Spleen (tissue), 11 donors: ENCODE data around the gene SACM1L. TPM values are rescaled to one million over a fixed set of nuclear protein-coding genes. Genes with fewer than 3 reads are reported as not detected.

Experiments
- DNase-seq: peaks from one replicate; pipeline ENCODE4 v3.0.0-alpha.2; 2020
- H3K27ac ChIP-seq, 8 donors: fragments of 200-600 bp; sonication (generic) in 7 of 8; 1 replicate in 4 of 8; 2 replicates in 4 of 8; pipeline versions ENCODE4 v1.5.0 to v1.8.0; 2016 to 2021; ENCODE audit warnings: inconsistent platforms in 4 of 8, mild to moderate bottlenecking in 4 of 8, moderate library complexity in 1 of 8
- H3K27me3 ChIP-seq, 7 donors: fragments of 200-600 bp; sonication (generic) in 6 of 7; replicated peaks in 1 of 7; 1 replicate in 4 of 7; 2 replicates in 3 of 7; pipeline versions ENCODE4 v1.5.0 to v1.8.0; 2016 to 2021; ENCODE audit warnings: inconsistent platforms in 3 of 7, mild to moderate bottlenecking in 1 of 7
- H3K36me3 ChIP-seq, 6 donors: fragments of 200-600 bp; sonication (generic) in 5 of 6; 1 replicate in 4 of 6; 2 replicates in 2 of 6; pipeline versions ENCODE4 v1.5.0 to v1.8.0; 2016 to 2021; ENCODE audit warnings: inconsistent platforms in 2 of 6
- H3K4me1 ChIP-seq, 6 donors: fragments of 200-600 bp; sonication (generic) in 5 of 6; 1 replicate in 3 of 6; 2 replicates in 3 of 6; pipeline versions ENCODE4 v1.5.0 to v1.8.0; 2016 to 2021; ENCODE audit warnings: inconsistent platforms in 3 of 6
- H3K4me3 ChIP-seq, 8 donors: fragments of 200-600 bp; sonication (generic) in 7 of 8; 1 replicate in 4 of 8; 2 replicates in 4 of 8; pipeline versions ENCODE4 v1.5.0 to v1.8.0; 2016 to 2021; ENCODE audit warnings: inconsistent platforms in 4 of 8, mild to moderate bottlenecking in 4 of 8, moderate library complexity in 2 of 8
- H3K9me3 ChIP-seq, 8 donors: fragments of 200-600 bp; sonication (generic) in 7 of 8; 1 replicate in 4 of 8; 2 replicates in 4 of 8; pipeline versions ENCODE4 v1.5.0 to v1.8.0; 2016 to 2021; ENCODE audit warnings: inconsistent platforms in 4 of 8
- CTCF ChIP-seq, 11 experiments: fragments of 200-600 bp in 7 of 11; fragments of 450-650 bp in 4 of 11; sonication (generic) in 4 of 11; IDR thresholded peaks in 8 of 11; conservative IDR thresholded peaks in 3 of 11; 1 replicate in 7 of 11; 2 replicates in 4 of 11; pipeline versions ENCODE4 v1.4.0 to v1.8.0; 2016 to 2021; ENCODE audit warnings: antibody characterized with exemption in 11 of 11, inconsistent platforms in 4 of 11, mild to moderate bottlenecking in 1 of 11
- POLR2A ChIP-seq, 3 donors: fragments of 450-650 bp; IDR thresholded peaks; one replicate each; pipeline ENCODE4 v1.5.1; 2017; ENCODE audit warnings: antibody characterized with exemption in 3 of 3, mild to moderate bottlenecking in 1 of 3
- POLR2AphosphoS5 ChIP-seq, 3 donors: sonication (generic); formaldehyde crosslinking; IDR thresholded peaks; one replicate each; pipeline ENCODE4 v1.5.1; 2017; ENCODE audit warnings: antibody characterized with exemption in 3 of 3
- WGBS, 5 donors: extraction: QIAGEN DNeasy Blood & Tissue Kit in 3 of 5; methylation state at CpG; one replicate each; pipeline versions ENCODE4 v1.1.5 to v1.1.7; 2013 to 2018; 5-methylcytosine and 5-hydroxymethylcytosine counted together
- intact Hi-C: fragments of 100-400 bp; cut with DNase I; formaldehyde crosslinking; loops from one replicate; pipeline ENCODE4 v1.15.0; 2023; ENCODE audit warnings: low total_unique reads
- polyA plus RNA-seq, 3 donors: library from polyadenylated mRNA; stranded (reverse); fragments of 200-250 nt; gene quantifications; one replicate each; pipeline ENCODE4 v1.2.1, GENCODE V29; 2013
- total RNA-seq, 7 donors: library from RNA; depleted of rRNA in 3 of 7; stranded (reverse); fragments of >200 nt in 3 of 7; fragmentation: NEBNext Ultra II Directional in 4 of 7; extraction: Animal tissue kit (Norgen Biotek cat#: 25700) in 4 of 7; gene quantifications; one replicate each; pipeline versions ENCODE4 v1.1.0 to v1.2.1, GENCODE V29; 2016 to 2021
- donor health status: healthy with polysubstance abuse.
- donor health status: DM: no; HTN: no; CAD: no; lungs with moderate emphysema.
- donor health status: DM: no; HTN: no; CAD: no.
- donor health status: Bipolar disorder and iron deficiency.
- donor health status: healthy.
- donor health status: DM: no; HTN: no; CAD: no.
- donor health status: DM: yes; HTN: yes; CAD: no.

The SACM1L gene
- total and polyA plus RNA-seq, 10 donors = 21.0 to 93.7 (median 57.2) TPM

GRCh38 chr3:45774581-45775521 is 85.7 kb downstream of the SACM1L start:
- TF ChIP-seq CTCF (IDR thresholded peaks at IDR 0.05 in 8 of 11, conservative IDR thresholded peaks at IDR 0.05 in 3 of 11) = no peak
- TF ChIP-seq POLR2A (IDR thresholded peaks at IDR 0.05) = no peak
- TF ChIP-seq POLR2AphosphoS5 (IDR thresholded peaks at IDR 0.05) = no peak
- 79 to 90% (median 87%) methylated on average over 8 of the region's 8 CpGs for WGBS, 5 donors
- no peaks in the 10 kb centered on the region for H3K36me3 ChIP-seq
- no peak overlapping the region for H3K27ac ChIP-seq
- no peak for DNase-seq
- no peaks in the 10 kb centered on the region for H3K27me3 ChIP-seq
- no peak overlapping the region for H3K4me3 ChIP-seq
- intact Hi-C loops = no loop called here
- H3K9me3 ChIP-seq = no peaks in the 10 kb centered on the region
- H3K4me1 ChIP-seq = no peaks in the 10 kb centered on the region

GRCh38 chr3:45775571-45776300 is 86.5 kb downstream of the SACM1L start:
- intact Hi-C loops = no loop called here

GRCh38 chr3:45776301-45776595 is 87.1 kb downstream of the SACM1L start:
- H3K9me3 ChIP-seq = no peaks in the 10 kb centered on the region
- TF ChIP-seq CTCF (IDR thresholded peaks at IDR 0.05 in 8 of 11, conservative IDR thresholded peaks at IDR 0.05 in 3 of 11) (no peak), POLR2AphosphoS5 (IDR thresholded peaks at IDR 0.05) (no peak), POLR2A (IDR thresholded peaks at IDR 0.05) (no peak)
- H3K36me3 ChIP-seq = no peaks in the 10 kb centered on the region
- H3K27me3 ChIP-seq = peaks cover 0 to 2% (median 0%) of the 10 kb centered on the region in 7 donors
- H3K4me1 ChIP-seq = no peaks in the 10 kb centered on the region
- H3K27ac ChIP-seq = no peak overlapping the region
- intact Hi-C loops = no loop called here
- H3K4me3 ChIP-seq = no peak overlapping the region
- DNase-seq = no peak
- 84 to 94% (median 89%) methylated on average over 3 of the region's 3 CpGs for WGBS, 5 donors

More at GRCh38 chr3:45775571-45776300, 86.5 kb downstream of the SACM1L start:
- no peak overlapping the region for H3K4me3 ChIP-seq
- no peaks in the 10 kb centered on the region for H3K4me1 ChIP-seq
- no peak overlapping the region for H3K27ac ChIP-seq
- H3K27me3 ChIP-seq = peaks cover 0 to 2% (median 0%) of the 10 kb centered on the region in 7 donors
- H3K36me3 ChIP-seq = no peaks in the 10 kb centered on the region
- TF ChIP-seq POLR2A (IDR thresholded peaks at IDR 0.05) = no peak
- no peak for TF ChIP-seq CTCF (IDR thresholded peaks at IDR 0.05 in 8 of 11, conservative IDR thresholded peaks at IDR 0.05 in 3 of 11)
- TF ChIP-seq POLR2AphosphoS5 (IDR thresholded peaks at IDR 0.05) = no peak
- H3K9me3 ChIP-seq = no peaks in the 10 kb centered on the region
- DNase-seq = no peak
- 90 to 93% (median 92%) methylated on average over 17 of the region's 17 CpGs for WGBS, 5 donors

- intact Hi-C loops = no loop called here
- Histone ChIP-seq H3K27me3 (peaks cover 0 to 2% (median 0%) of the 10 kb centered on the region in 7 donors), H3K4me3 (no peak overlapping the region), H3K27ac (no peak overlapping the region), H3K9me3 (no peaks in the 10 kb centered on the region), H3K36me3 (no peaks in the 10 kb centered on the region), H3K4me1 (no peaks in the 10 kb centered on the region)
- WGBS, 5 donors = 75 to 90% (median 87%) methylated on average over 8 of the region's 8 CpGs
- TF ChIP-seq POLR2AphosphoS5 (IDR thresholded peaks at IDR 0.05) (no peak), CTCF (IDR thresholded peaks at IDR 0.05 in 8 of 11, conservative IDR thresholded peaks at IDR 0.05 in 3 of 11) (no peak), POLR2A (IDR thresholded peaks at IDR 0.05) (no peak)
- DNase-seq = no peak
Observed at GRCh38 chr3:45776611-45777010, 87.4 kb downstream of the SACM1L start.
